HG03342 (cell line): ENCODE results near the gene POGLUT2.
"Not testable (repeated sequence)": the region's sequence is repeated elsewhere in the genome, so short reads cannot be mapped to it uniquely, and the experiment has no call there.

Experiments
- ATAC-seq: cut with Tn5 transposase; IDR thresholded peaks from one replicate; pipeline ENCODE4 v1.9.1; 2021; ENCODE audit warnings: mild to moderate bottlenecking, moderate library complexity; ENCODE audit not compliant: unreplicated experiment

POGLUT2 gene

GRCh38 chr13:102807699-102808098 lies 8.9 kb upstream of the POGLUT2 start:
- no peak for ATAC-seq

- no peak for ATAC-seq
Observed at GRCh38 chr13:102805680-102806079, 6.9 kb upstream of the POGLUT2 start.

GRCh38 chr13:102800145-102801041 lies 1.6 kb upstream of the POGLUT2 start:
- ATAC-seq, result peak; percentile 78

GRCh38 chr13:102799426-102800144 lies 809 bp upstream of the POGLUT2 start:
- ATAC-seq, result no peak

GRCh38 chr13:102793611-102794355 lies 5.0 kb downstream of the POGLUT2 start:
- ATAC-seq, result no peak

- ATAC-seq, result no peak
Observed at GRCh38 chr13:102792396-102792795, 6.4 kb downstream of the POGLUT2 start.

- no peak for ATAC-seq
Observed at GRCh38 chr13:102788683-102789082, 10.1 kb downstream of the POGLUT2 start.

GRCh38 chr13:102784483-102784882 lies 14.3 kb downstream of the POGLUT2 start:
- no peak for ATAC-seq

- ATAC-seq, result no peak
Observed at GRCh38 chr13:102781591-102781990, 17.2 kb downstream of the POGLUT2 start.

GRCh38 chr13:102780656-102781055 lies 18.1 kb downstream of the POGLUT2 start:
- ATAC-seq, result not testable (repeated sequence)

GRCh38 chr13:102779436-102780159 lies 19.2 kb downstream of the POGLUT2 start:
- ATAC-seq, result no peak

GRCh38 chr13:102777736-102778135 lies 21.0 kb downstream of the POGLUT2 start:
- no peak for ATAC-seq

GRCh38 chr13:102776271-102776670 lies 22.5 kb downstream of the POGLUT2 start:
- ATAC-seq, result no peak

- ATAC-seq, result no peak
Observed at GRCh38 chr13:102774591-102775520, 23.9 kb downstream of the POGLUT2 start.

- ATAC-seq, result no peak
Observed at GRCh38 chr13:102774214-102774568, 24.6 kb downstream of the POGLUT2 start.

GRCh38 chr13:102773441-102774213 lies 25.1 kb downstream of the POGLUT2 start, which contains the start of gene TEX30:
Gene TEX30 (minus strand): TSS chr13:102773786. CDS start chr13:102770026, 3,760 bp downstream.
- ATAC-seq, result peak; percentile 92

- ATAC-seq, result no peak
Observed at GRCh38 chr13:102772042-102772425, 26.7 kb downstream of the POGLUT2 start.

GRCh38 chr13:102771298-102772041 lies 27.3 kb downstream of the POGLUT2 start:
- ATAC-seq, result no peak
